SK-N-MC (cell line): ENCODE data around the gene JAKMIP1.

Experiments used
- EZH2 ChIP-seq: fragments of 200-600 bp; sonication (generic); IDR thresholded peaks from one replicate; pipeline ENCODE4 v1.6.1; 2017; ENCODE audit warnings: antibody characterized with exemption
- POLR2AphosphoS5 ChIP-seq: IDR thresholded peaks from 2 replicates; pipeline ENCODE4 v1.6.1; 2012; ENCODE audit warnings: mild to moderate bottlenecking, low read depth, low read length, borderline replicate concordance

GRCh38 chr4:6226506-6226905 is 26.2 kb upstream of the JAKMIP1 start:
- TF ChIP-seq POLR2AphosphoS5: no peak
- TF ChIP-seq EZH2: no peak
